ENCODE data around the gene CASZ1. TPM values are rescaled to one million over a fixed set of nuclear protein-coding genes. Genes with fewer than 3 reads are reported as not detected.

CASZ1 gene
- total RNA-seq, 6 experiments from 2014 or later: 0.14 to 0.67 (median 0.43) TPM

- H3K27ac Mint-ChIP-seq: no peak overlapping the region
- no peaks in the 10 kb centered on the region for H3K4me1 Mint-ChIP-seq (ENCODE audit: low read depth)
- no peak for DNase-seq
- no peaks in the 10 kb centered on the region for H3K36me3 Mint-ChIP-seq (ENCODE audit: low read depth)
- TF ChIP-seq CTCF (IDR thresholded peaks at IDR 0.05): no peak
- no peak overlapping the region for H3K4me3 Mint-ChIP-seq
- peaks cover 2% of the 10 kb centered on the region for H3K27me3 Mint-ChIP-seq (ENCODE audit: insufficient read depth)
- H3K9me3 Mint-ChIP-seq: no peaks in the 10 kb centered on the region
Observed at GRCh38 chr1:10617931-10618885, 178.2 kb downstream of the CASZ1 start.

- peaks cover 2% of the 10 kb centered on the region for H3K27me3 Mint-ChIP-seq (ENCODE audit: insufficient read depth)
- H3K27ac Mint-ChIP-seq: no peak overlapping the region
- no peak for TF ChIP-seq CTCF (IDR thresholded peaks at IDR 0.05)
Observed at GRCh38 chr1:10617318-10617717, 179.1 kb downstream of the CASZ1 start.

GRCh38 chr1:10616696-10617095 is 179.8 kb downstream of the CASZ1 start:
- Mint-ChIP-seq H3K9me3 (no peaks in the 10 kb centered on the region), H3K27me3 (ENCODE audit: insufficient read depth) (peaks cover 2% of the 10 kb centered on the region)

More at GRCh38 chr1:10617318-10617717, 179.1 kb downstream of the CASZ1 start:
- Mint-ChIP-seq H3K9me3 (no peaks in the 10 kb centered on the region), H3K4me1 (ENCODE audit: low read depth) (no peaks in the 10 kb centered on the region), H3K36me3 (ENCODE audit: low read depth) (no peaks in the 10 kb centered on the region), H3K4me3 (no peak overlapping the region)
- no peak for DNase-seq

GRCh38 chr1:10615932-10616671 is 180.3 kb downstream of the CASZ1 start:
- TF ChIP-seq CTCF (IDR thresholded peaks at IDR 0.05): no peak
- Mint-ChIP-seq H3K9me3 (no peaks in the 10 kb centered on the region), H3K4me1 (ENCODE audit: low read depth) (no peaks in the 10 kb centered on the region), H3K4me3 (no peak overlapping the region), H3K27ac (no peak overlapping the region), H3K36me3 (ENCODE audit: low read depth) (no peaks in the 10 kb centered on the region), H3K27me3 (ENCODE audit: insufficient read depth) (peaks cover 2% of the 10 kb centered on the region)
- DNase-seq: no peak

More at GRCh38 chr1:10616696-10617095, 179.8 kb downstream of the CASZ1 start:
- Mint-ChIP-seq H3K36me3 (ENCODE audit: low read depth) (no peaks in the 10 kb centered on the region), H3K4me3 (no peak overlapping the region), H3K27ac (no peak overlapping the region), H3K4me1 (ENCODE audit: low read depth) (no peaks in the 10 kb centered on the region)
- no peak for TF ChIP-seq CTCF (IDR thresholded peaks at IDR 0.05)
- no peak for DNase-seq

- no peak for TF ChIP-seq CTCF (IDR thresholded peaks at IDR 0.05)
- Mint-ChIP-seq H3K27ac (no peak overlapping the region), H3K4me1 (ENCODE audit: low read depth) (no peaks in the 10 kb centered on the region), H3K36me3 (ENCODE audit: low read depth) (no peaks in the 10 kb centered on the region), H3K27me3 (ENCODE audit: insufficient read depth) (peaks cover 2% of the 10 kb centered on the region), H3K4me3 (no peak overlapping the region), H3K9me3 (no peaks in the 10 kb centered on the region)
- no peak for DNase-seq
Observed at GRCh38 chr1:10615332-10615731, 181.1 kb downstream of the CASZ1 start.
